HG03108 (cell line): ENCODE data around the gene PATL2.
"Not testable (repeated sequence)": the region's sequence is repeated elsewhere in the genome, so short reads cannot be mapped to it uniquely, and the experiment has no call there.

ENCODE experiments used
- ATAC-seq: cut with Tn5 transposase; IDR thresholded peaks from one replicate; pipeline ENCODE4 v1.9.1; 2021; ENCODE audit warnings: moderate library complexity; ENCODE audit not compliant: unreplicated experiment

Gene PATL2

GRCh38 chr15:44719293-44719999, 8.3 kb upstream of the PATL2 start:
- peak; percentile 40 for ATAC-seq

- ATAC-seq = peak; percentile 2
These were observed 7.8 kb upstream of the PATL2 start for GRCh38 chr15:44718927-44719292.

DNA sequence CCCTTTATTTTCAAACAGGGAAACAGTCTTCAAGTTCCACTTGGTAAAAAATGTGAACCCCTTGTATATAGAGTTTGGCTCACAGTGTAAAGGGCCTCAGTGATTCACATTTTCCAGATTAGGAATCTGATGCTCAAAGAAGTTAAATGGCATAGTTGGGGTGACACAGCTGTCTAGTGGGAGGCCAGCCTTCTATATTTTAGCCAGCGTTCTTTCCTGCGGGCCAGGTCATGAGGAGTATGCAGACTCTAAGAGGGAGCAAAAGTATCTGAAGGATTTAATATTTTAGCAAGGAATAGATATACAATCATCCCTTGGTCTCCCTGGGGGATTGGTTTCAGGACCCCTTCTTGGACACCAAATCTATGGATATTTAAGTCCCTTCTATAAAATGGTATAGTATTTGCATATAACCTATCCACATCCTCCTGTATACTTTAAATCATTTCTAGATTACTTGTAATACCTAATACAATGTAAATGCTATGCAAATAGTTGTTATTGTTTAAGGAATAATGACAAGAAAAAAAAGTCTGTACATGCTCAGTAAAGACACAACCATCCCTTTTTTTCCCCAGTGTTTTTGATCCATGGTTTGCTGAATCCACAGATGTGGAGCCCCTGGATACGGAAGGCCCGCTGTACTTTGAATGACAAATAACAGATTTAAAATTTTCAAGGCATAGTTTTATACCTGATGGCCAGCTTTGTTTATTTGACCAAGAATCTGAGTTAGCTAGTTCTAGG, 7.2 kb upstream of the PATL2 start:
- no peak for ATAC-seq

GRCh38 chr15:44716983-44717602, 6.0 kb upstream of the PATL2 start:
- ATAC-seq = no peak

- ATAC-seq = no peak
These were observed 4.7 kb upstream of the PATL2 start for GRCh38 chr15:44715797-44716334.

- no peak for ATAC-seq
These were observed 4.1 kb upstream of the PATL2 start for GRCh38 chr15:44715142-44715796.

DNA sequence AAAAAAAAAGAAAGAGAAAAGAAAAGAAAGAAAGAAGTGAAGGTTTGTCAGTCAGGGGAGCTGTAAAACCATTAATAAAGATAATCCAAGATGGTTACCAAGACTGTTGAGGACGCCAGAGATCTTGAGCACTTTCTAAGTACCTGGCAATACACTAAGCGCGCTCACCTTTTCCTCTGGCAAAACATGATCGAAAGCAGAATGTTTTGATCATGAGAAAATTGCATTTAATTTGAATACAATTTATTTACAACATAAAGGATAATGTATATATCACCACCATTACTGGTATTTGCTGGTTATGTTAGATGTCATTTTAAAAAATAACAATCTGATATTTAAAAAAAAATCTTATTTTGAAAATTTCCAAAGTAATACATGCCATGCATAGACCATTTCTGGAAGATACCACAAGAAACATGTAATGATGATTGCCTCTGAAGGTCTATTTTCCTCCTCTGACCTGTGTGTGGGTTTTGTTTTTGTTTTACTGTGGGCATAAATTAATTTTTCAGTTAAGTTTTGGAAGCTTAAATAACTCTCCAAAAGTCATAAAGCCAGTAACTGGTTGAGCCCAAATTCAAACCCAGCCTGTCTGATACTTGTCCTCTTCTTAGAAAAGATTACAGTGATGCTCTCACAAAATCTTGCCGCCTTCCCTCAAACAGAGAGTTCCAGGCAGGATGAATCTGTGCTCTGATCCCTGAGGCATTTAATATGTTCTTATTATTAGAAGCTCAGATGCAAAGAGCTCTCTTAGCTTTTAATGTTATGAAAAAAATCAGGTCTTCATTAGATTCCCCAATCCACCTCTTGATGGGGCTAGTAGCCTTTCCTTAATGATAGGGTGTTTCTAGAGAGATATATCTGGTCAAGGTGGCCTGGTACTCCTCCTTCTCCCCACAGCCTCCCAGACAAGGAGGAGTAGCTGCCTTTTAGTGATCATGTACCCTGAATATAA, 2.2 kb upstream of the PATL2 start:
- no peak for ATAC-seq

DNA sequence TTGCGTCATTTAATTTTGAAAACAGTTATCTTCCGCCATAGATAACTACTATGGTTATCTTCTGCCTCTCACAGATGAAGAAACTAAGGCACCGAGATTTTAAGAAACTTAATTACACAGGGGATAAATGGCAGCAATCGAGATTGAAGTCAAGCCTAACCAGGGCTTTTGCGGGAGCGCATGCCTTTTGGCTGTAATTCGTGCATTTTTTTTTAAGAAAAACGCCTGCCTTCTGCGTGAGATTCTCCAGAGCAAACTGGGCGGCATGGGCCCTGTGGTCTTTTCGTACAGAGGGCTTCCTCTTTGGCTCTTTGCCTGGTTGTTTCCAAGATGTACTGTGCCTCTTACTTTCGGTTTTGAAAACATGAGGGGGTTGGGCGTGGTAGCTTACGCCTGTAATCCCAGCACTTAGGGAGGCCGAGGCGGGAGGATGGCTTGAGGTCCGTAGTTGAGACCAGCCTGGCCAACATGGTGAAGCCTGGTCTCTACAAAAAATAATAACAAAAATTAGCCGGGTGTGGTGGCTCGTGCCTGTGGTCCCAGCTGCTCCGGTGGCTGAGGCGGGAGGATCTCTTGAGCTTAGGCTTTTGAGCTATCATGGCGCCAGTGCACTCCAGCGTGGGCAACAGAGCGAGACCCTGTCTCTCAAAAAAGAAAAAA, 1.4 kb upstream of the PATL2 start:
- no peak for ATAC-seq

- peak; percentile 8 for ATAC-seq
These were observed 721 bp upstream of the PATL2 start for GRCh38 chr15:44711743-44712345.

DNA sequence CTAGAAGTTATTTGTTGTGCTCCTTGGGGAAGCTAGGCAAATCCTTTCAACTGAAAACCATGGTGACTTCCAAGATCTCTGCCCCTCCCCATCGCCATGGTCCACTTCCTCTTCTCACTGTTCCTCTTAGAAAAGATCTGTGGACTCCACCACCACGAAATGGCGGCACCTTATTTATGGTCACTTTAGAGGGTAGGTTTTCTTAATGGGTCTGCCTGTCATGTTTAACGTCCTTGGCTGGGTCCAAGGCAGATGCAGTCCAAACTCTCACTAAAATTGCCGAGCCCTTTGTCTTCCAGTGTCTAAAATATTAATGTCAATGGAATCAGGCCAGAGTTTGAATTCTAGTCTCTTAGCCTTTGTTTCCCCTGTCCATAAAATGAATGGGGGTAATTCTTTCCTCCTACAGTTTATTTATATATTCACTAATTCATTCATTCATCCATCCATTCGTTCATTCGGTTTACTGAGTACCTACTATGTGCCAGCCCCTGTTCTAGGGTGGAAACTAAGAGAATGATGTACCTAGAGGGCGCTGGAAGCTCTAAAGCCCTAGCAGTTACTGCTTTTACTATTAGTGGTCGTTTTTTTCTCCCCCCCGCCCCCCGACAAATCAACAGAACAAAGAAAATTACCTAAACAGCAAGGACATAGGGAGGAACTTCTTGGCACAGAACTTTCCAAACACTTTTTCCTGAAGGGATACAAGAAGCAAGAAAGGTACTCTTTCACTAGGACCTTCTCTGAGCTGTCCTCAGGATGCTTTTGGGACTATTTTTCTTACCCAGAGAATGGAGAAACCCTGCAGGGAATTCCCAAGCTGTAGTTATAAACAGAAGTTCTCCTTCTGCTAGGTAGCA, 657 bp downstream of the PATL2 start:
- no peak for ATAC-seq

DNA sequence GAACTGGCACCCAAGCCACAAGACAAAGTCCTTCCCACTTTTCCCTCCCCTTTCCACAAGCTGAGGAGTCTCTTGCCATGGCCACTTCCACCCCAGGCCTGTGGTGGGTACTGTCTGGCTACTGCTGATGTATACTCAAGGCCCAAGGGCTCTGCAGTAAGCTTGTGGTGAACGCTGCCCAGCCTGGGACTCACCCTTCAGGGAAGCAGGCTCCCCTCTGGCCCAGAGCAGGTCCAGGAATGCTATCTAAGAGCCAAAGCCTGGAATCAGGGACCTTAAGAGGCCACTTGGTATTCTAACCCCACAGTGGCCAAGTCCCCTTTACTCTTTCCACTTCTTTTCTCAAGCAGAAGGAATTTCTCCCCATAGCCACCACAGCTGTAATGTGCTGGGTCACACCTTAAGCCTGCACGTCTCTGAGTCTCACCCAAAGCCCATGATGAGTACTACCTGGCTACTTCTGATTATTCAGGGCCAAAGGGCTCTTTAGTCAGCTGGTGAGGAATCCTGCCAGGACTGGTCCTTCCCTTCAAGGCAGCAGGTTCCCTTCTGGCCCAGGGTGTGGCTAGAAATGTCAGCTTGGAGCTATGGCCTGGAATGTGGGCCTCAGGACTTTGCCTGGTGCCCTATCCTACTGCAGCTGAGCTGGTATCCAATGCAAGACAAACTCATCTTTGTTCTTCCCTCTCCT, 4.0 kb downstream of the PATL2 start:
- ATAC-seq = no peak

GRCh38 chr15:44706401-44706800, 4.7 kb downstream of the PATL2 start:
- ATAC-seq = no peak

DNA sequence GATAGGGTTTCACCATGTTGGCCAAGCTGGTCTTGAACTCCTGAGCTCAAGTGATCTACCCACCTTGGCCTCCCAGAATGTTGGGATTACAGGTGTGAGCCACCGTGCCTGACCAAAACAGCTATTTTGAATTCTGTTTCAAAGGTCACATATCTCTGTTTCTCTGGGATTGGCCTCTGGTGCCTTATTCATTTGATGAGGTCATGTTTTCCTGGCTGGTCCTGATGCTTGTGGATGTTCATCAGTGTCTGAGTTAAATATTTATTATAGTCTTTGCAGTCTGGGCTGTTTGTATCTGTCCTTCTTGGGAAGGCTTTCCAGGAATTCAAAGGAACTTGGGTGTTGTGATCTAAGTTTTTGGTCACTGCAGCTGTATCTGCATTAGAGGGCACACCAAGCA, 5.1 kb downstream of the PATL2 start:
- ATAC-seq = no peak

DNA sequence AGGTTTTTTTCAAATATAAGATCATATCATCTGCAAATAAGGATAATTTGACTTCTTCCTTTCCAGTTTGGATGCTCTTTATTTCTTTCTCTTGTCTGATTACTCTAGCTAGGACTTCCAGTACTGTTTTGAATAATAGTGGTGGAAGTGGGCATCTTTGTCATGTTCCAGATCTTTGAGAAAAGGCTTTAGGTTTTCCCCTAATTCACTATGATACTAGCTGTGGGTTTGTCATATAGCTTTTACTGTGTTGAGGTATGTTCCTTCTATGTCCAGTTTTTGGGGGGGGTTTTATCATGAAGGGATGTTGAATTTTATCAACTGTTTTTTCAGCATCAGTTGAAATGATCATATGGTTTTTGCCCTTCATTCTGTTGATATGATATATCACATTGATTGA, 10.4 kb downstream of the PATL2 start:
- not testable (repeated sequence) for ATAC-seq

- ATAC-seq = no peak
These were observed 12.5 kb downstream of the PATL2 start for GRCh38 chr15:44698641-44699040.

GRCh38 chr15:44697014-44697413, 14.1 kb downstream of the PATL2 start:
- ATAC-seq = no peak

DNA sequence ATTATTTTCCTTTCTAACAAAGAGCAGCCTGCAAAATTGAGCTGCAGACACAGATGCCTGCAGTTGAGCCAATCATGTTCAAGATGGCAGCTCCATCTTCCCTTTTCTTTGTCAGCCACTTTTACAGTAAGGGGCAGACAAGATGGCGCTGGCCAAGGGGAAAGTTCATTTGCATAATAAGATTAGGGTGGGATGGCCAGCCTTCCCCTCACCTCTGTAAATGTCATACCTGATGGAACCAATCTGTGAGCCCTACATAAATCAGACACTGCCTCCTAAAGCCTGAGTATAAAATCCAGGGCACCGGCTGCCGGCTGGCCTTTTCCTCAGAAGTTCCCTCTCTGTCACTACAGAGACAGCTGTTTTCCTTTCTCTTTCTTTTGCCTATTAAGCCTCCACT, 15.8 kb downstream of the PATL2 start:
- ATAC-seq = no peak

GRCh38 chr15:44694416-44694815, 16.7 kb downstream of the PATL2 start:
- ATAC-seq = no peak
